PC-3 (cell line): ENCODE results near the gene TMEFF2. TPM values are rescaled to one million over a fixed set of nuclear protein-coding genes. Genes with fewer than 3 reads are reported as not detected.

Experiments
- ATAC-seq: fragments of 200-7000 bp; cut with Tn5 transposase; 2 replicates; pipeline ENCODE4 v1.9.1; 2020; ENCODE audit warnings: mild to moderate bottlenecking, moderate library complexity
- BruUV-seq: library from RNA; stranded (reverse); fragments of 400-500 nt; replicated peaks from 2 replicates; lab custom pipeline; 2021; lab: Mats Ljungman, UMichigan
- CTCF ChIA-PET: fragments of 300-600 bp; sonication (Branson Sonifier 250); formaldehyde crosslinking; loops from one replicate; lab custom pipeline; 2022; ENCODE audit warnings: antibody characterized with exemption; lab: Charles Lee
- POLR2A ChIA-PET: fragments of 300-600 bp; sonication (Branson Sonifier 250); formaldehyde crosslinking; loops from one replicate; lab custom pipeline; 2022; ENCODE audit warnings: antibody characterized with exemption; ENCODE audit not compliant: unreplicated experiment; lab: Charles Lee
- DNase-seq: peaks from one replicate; pipeline ENCODE4 v3.0.0-alpha.2; 2015
- H2AFZ ChIP-seq: fragments of 300-600 bp; sonication (generic); 2 replicates; pipeline ENCODE4 v1.6.0; 2016; ENCODE audit warnings: antibody characterized with exemption, low read length
- H3F3A ChIP-seq: fragments of 300-600 bp; sonication (generic); one replicate; pipeline ENCODE4 v1.6.0; 2017; ENCODE audit warnings: antibody characterized with exemption, low read length, control low read depth, mild to moderate bottlenecking; ENCODE audit not compliant: unreplicated experiment
- H3K27ac ChIP-seq: fragments of 300-600 bp; sonication (generic); 2 replicates; pipeline ENCODE4 v1.5.1; 2016; ENCODE audit warnings: mild to moderate bottlenecking, low read length
- H3K27me3 ChIP-seq: fragments of 300-600 bp; sonication (generic); 2 replicates; pipeline ENCODE4 v1.6.1; 2016; ENCODE audit warnings: low read length, mixed read lengths
- H3K36me3 ChIP-seq: fragments of 300-600 bp; sonication (generic); 2 replicates; pipeline ENCODE4 v1.6.1; 2016; ENCODE audit warnings: low read depth, mixed run types, low read length, mixed read lengths
- H3K4me1 ChIP-seq: fragments of 300-600 bp; sonication (generic); 2 replicates; pipeline ENCODE4 v1.5.1; 2016; ENCODE audit warnings: low read length; ENCODE audit not compliant: insufficient read depth
- H3K4me2 ChIP-seq: fragments of 300-600 bp; sonication (generic); 2 replicates; pipeline ENCODE4 v1.6.0; 2016; ENCODE audit warnings: low read length
- H3K4me3 ChIP-seq: fragments of 300-600 bp; sonication (generic); 2 replicates; pipeline ENCODE4 v1.5.1; 2016; ENCODE audit warnings: mild to moderate bottlenecking, low read length, mixed read lengths
- H3K79me2 ChIP-seq: fragments of 300-600 bp; sonication (generic); 2 replicates; pipeline ENCODE4 v1.6.1; 2017; ENCODE audit warnings: low read length, mixed read lengths
- H3K9ac ChIP-seq: fragments of 300-600 bp; sonication (generic); 2 replicates; pipeline ENCODE4 v1.6.0; 2016; ENCODE audit warnings: mild to moderate bottlenecking, low read length
- H3K9me2 ChIP-seq: fragments of 300-600 bp; sonication (generic); replicated peaks from 2 replicates; pipeline ENCODE4 v1.6.1; 2016; ENCODE audit warnings: mixed run types, low read length, mixed read lengths
- H3K9me3 ChIP-seq: fragments of 300-600 bp; sonication (generic); 2 replicates; pipeline ENCODE4 v1.6.1; 2016; ENCODE audit warnings: low read length, mixed read lengths
- H4K20me1 ChIP-seq: fragments of 300-600 bp; sonication (generic); 2 replicates; pipeline ENCODE4 v1.6.1; 2016; ENCODE audit warnings: low read length, mixed read lengths
- CTCF ChIP-seq: fragments of 300-600 bp; sonication (generic); conservative IDR thresholded peaks from 2 replicates; pipeline ENCODE4 v1.5.1; 2017; ENCODE audit warnings: antibody characterized with exemption, low read depth, mild to moderate bottlenecking, low read length
- EZH2 ChIP-seq: fragments of 300-600 bp; sonication (generic); IDR thresholded peaks from one replicate; pipeline ENCODE4 v1.6.1; 2017; ENCODE audit warnings: antibody characterized with exemption, mild to moderate bottlenecking, low read length; ENCODE audit not compliant: unreplicated experiment
- EZH2phosphoT487 ChIP-seq: fragments of 300-600 bp; sonication (generic); IDR thresholded peaks from 2 replicates; pipeline ENCODE4 v1.6.1; 2018; ENCODE audit warnings: mild to moderate bottlenecking, antibody characterized with exemption, low read length, borderline replicate concordance
- intact Hi-C: fragments of 100-400 bp; cut with micrococcal nuclease; formaldehyde crosslinking; loops from 2 replicates; pipeline ENCODE4 v1.9.0; 2023
- total RNA-seq: library from RNA; depleted of rRNA; stranded (reverse); fragments of >200 nt; gene quantifications from 2 replicates; pipeline ENCODE4 v1.2.3, GENCODE V29; 2014

The TMEFF2 gene
- total RNA-seq, 1 experiment from 2014 or later: not detected

DNA sequence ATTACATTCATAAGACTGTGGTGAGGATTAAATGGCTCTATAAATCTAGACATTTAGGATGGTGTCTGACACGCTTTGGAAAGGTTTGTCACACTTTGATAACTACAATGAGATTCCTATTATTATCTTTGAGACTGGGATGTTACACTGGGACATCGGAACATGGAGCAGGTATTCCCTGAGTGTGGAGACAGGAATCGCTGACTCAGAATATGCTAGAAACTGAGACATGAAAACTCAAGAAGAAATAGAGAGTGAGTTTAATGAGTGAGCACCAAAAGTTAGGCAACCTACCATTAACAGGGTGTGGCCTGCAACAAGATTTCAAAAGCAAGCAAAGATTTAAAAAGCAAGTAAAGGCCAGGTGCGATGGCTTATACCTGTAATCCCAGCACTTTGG is 145.4 kb downstream of the TMEFF2 start:
- Histone ChIP-seq H3K9me3 (no peaks in the 10 kb centered on the region), H3K9me2 (no peaks in the 10 kb centered on the region), H3K4me1 (no peaks in the 10 kb centered on the region), H3K9ac (no peak overlapping the region), H3K4me3 (no peak overlapping the region), H4K20me1 (no peaks in the 10 kb centered on the region), H3K79me2 (no peaks in the 10 kb centered on the region), H3K27me3 (no peaks in the 10 kb centered on the region), H3K4me2 (no peak overlapping the region), H3K36me3 (no peaks in the 10 kb centered on the region), H3F3A (no peaks in the 10 kb centered on the region), H3K27ac (no peak overlapping the region), H2AFZ (no peak overlapping the region)
- intact Hi-C loops: no loop called here
- no peak for ATAC-seq
- ChIA-PET CTCF (no interaction called here), POLR2A (no interaction called here)
- no peak for DNase-seq
- no peak for TF ChIP-seq CTCF
- no peak for TF ChIP-seq EZH2phosphoT487
- TF ChIP-seq EZH2: no peak
- BruUV-seq: no TSS peak

- Histone ChIP-seq H3K27ac (no peak overlapping the region), H3K9ac (no peak overlapping the region), H3K79me2 (no peaks in the 10 kb centered on the region), H3K4me3 (no peak overlapping the region), H2AFZ (no peak overlapping the region), H3K4me1 (no peaks in the 10 kb centered on the region), H3K36me3 (no peaks in the 10 kb centered on the region), H3K9me2 (no peaks in the 10 kb centered on the region), H3K27me3 (no peaks in the 10 kb centered on the region), H3K4me2 (no peak overlapping the region), H3K9me3 (no peaks in the 10 kb centered on the region), H3F3A (no peaks in the 10 kb centered on the region), H4K20me1 (no peaks in the 10 kb centered on the region)
- ATAC-seq (no peak), DNase-seq (no peak)
- intact Hi-C loops: no loop called here
- TF ChIP-seq EZH2phosphoT487 (no peak), CTCF (no peak), EZH2 (no peak)
- CTCF ChIA-PET: no interaction called here
- BruUV-seq: no TSS peak
- POLR2A ChIA-PET: no interaction called here
Measured at GRCh38 chr2:192047315-192048107, 147.2 kb downstream of the TMEFF2 start.

- Histone ChIP-seq H3K4me1 (no peaks in the 10 kb centered on the region), H3K4me2 (no peak overlapping the region), H3K9me2 (no peaks in the 10 kb centered on the region), H3F3A (no peaks in the 10 kb centered on the region), H3K9me3 (no peaks in the 10 kb centered on the region), H3K27me3 (no peaks in the 10 kb centered on the region), H3K27ac (no peak overlapping the region), H4K20me1 (no peaks in the 10 kb centered on the region), H3K79me2 (no peaks in the 10 kb centered on the region), H3K9ac (no peak overlapping the region), H2AFZ (no peak overlapping the region), H3K4me3 (no peak overlapping the region), H3K36me3 (no peaks in the 10 kb centered on the region)
- no peak for ATAC-seq
- ChIA-PET CTCF (no interaction called here), POLR2A (no interaction called here)
- TF ChIP-seq EZH2 (no peak), CTCF (no peak)
- BruUV-seq: no TSS peak
- intact Hi-C loops: no loop called here
- DNase-seq: no peak
Measured at GRCh38 chr2:192044496-192044895, 150.2 kb downstream of the TMEFF2 start.
